ENCODE measurements around the gene TOMM40L.

Gene TOMM40L

DNA sequence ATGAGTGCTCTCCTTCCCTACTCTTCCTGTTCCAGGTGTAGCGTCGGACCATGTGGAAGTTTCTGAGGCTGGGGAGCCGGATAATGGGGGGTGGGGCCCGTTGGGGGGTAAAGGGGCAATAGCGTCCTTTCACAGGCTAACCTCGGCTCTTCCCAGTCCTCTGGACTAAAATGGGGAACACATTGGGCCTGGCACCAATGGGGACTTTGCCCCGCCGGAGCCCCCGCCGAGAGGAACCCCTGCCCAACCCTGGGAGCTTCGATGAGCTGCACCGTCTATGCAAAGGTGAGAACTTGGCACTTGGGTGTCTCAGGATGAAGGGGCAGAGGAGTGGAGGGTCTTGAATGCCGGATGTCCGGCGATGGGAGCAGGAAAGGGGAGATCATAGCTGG is 456 bp downstream of the TOMM40L start:
- POLR2A ChIA-PET = interaction anchor here (1.0 kb wide), 2 partner anchors 24 to 88 kb away, joined by 9 to 11 read pairs; partner anchors contain the start of genes NDUFS2 and SDHC
- 14% methylated on average over 9 of the region's 15 CpGs for WGBS (ENCODE audit: insufficient coverage)
- peak overlapping the region; percentile 60 to 99 (median 90) for H3K4me3 ChIP-seq (ENCODE audit: control insufficient read depth in 1 of 7, extremely low read depth in 1 of 7, insufficient read depth in 4 of 7, low read depth in 2 of 7, low read length in 6 of 7)

DNA sequence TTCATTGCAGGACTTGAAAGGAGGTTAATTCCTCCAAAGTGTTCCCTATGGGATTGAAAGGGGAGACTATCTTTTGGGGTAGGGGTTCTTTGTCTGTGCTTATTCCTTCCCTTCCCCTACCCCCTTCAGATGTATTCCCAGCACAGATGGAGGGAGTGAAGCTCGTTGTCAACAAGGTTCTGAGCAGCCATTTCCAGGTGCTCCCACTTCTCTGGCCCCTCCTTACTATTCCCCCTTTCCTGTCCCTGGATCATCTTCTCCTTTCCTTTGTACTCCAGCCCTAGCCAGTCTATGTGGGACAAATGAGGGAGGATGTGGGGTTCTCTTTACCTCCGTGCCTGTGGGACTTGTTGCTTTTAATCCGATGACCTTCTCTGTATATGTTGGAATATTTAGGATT is 899 bp downstream of the TOMM40L start:
- Histone ChIP-seq H3K36me3 (ENCODE audit: control insufficient read depth in 4 of 4, insufficient read depth in 4 of 4, low read length in 3 of 4) (peaks cover 7 to 27% (median 17%) of the 10 kb centered on the region in 4 experiments), H3K27me3 (replicated peaks in 2 of 5; ENCODE audit: control insufficient read depth in 4 of 5, insufficient read depth in 5 of 5, low read length in 4 of 5) (no peaks in the 10 kb centered on the region), H3K4me3 (ENCODE audit: control insufficient read depth in 1 of 7, extremely low read depth in 1 of 7, insufficient read depth in 4 of 7, low read depth in 2 of 7, low read length in 6 of 7) (peak overlapping the region in 6 of 7 experiments; percentile 87 to 99 (median 90)), H3K4me1 (ENCODE audit: control extremely low read depth in 1 of 4, control insufficient read depth in 4 of 4, insufficient read depth in 4 of 4, low read length in 3 of 4) (peaks cover 2 to 33% (median 30%) of the 10 kb centered on the region in 4 experiments), H3K9me3 (ENCODE audit: control extremely low read depth in 1 of 5, control insufficient read depth in 4 of 5, insufficient read depth in 2 of 5, low read depth in 1 of 5, low read length in 4 of 5) (no peaks in the 10 kb centered on the region), H3K27ac (ENCODE audit: insufficient read depth in 1 of 2, low read depth in 1 of 2, low read length in 2 of 2, poor library complexity in 1 of 2, severe bottlenecking in 2 of 2) (peak overlapping the region in 1 of 2 experiments; percentile 67)
- no CpG with 5 or more reads among the region's 3 CpGs for WGBS (ENCODE audit: insufficient coverage)
- POLR2A ChIA-PET = no interaction called here
- DNase-seq = no peak
- CTCF ChIA-PET = interaction anchor here (0.9 to 16.6 kb wide), 24 partner anchors 7 to 156 kb away, joined by 3 to 316 read pairs (median 8); partner anchors contain the start of genes ADAMTS4, CFAP126, FCER1G and NDUFS2

More for the DNA sequence above, 456 bp downstream of the TOMM40L start:
- Histone ChIP-seq H3K36me3 (ENCODE audit: control insufficient read depth in 4 of 4, insufficient read depth in 4 of 4, low read length in 3 of 4) (peaks cover 7 to 27% (median 17%) of the 10 kb centered on the region in 4 experiments), H3K9me3 (ENCODE audit: control extremely low read depth in 1 of 5, control insufficient read depth in 4 of 5, insufficient read depth in 2 of 5, low read depth in 1 of 5, low read length in 4 of 5) (no peaks in the 10 kb centered on the region), H3K27me3 (replicated peaks in 2 of 5; ENCODE audit: control insufficient read depth in 4 of 5, insufficient read depth in 5 of 5, low read length in 4 of 5) (no peaks in the 10 kb centered on the region), H3K27ac (ENCODE audit: insufficient read depth in 1 of 2, low read depth in 1 of 2, low read length in 2 of 2, poor library complexity in 1 of 2, severe bottlenecking in 2 of 2) (peak overlapping the region in 1 of 2 experiments; percentile 67), H3K4me1 (ENCODE audit: control extremely low read depth in 1 of 4, control insufficient read depth in 4 of 4, insufficient read depth in 4 of 4, low read length in 3 of 4) (peaks cover 2 to 33% (median 30%) of the 10 kb centered on the region in 4 experiments)
- CTCF ChIA-PET = interaction anchor here (0.8 to 16.6 kb wide), 30 partner anchors 10 to 157 kb away, joined by 3 to 316 read pairs (median 6); partner anchors contain the start of genes ADAMTS4, CFAP126, FCER1G and NDUFS2
- DNase-seq = no peak

DNA sequence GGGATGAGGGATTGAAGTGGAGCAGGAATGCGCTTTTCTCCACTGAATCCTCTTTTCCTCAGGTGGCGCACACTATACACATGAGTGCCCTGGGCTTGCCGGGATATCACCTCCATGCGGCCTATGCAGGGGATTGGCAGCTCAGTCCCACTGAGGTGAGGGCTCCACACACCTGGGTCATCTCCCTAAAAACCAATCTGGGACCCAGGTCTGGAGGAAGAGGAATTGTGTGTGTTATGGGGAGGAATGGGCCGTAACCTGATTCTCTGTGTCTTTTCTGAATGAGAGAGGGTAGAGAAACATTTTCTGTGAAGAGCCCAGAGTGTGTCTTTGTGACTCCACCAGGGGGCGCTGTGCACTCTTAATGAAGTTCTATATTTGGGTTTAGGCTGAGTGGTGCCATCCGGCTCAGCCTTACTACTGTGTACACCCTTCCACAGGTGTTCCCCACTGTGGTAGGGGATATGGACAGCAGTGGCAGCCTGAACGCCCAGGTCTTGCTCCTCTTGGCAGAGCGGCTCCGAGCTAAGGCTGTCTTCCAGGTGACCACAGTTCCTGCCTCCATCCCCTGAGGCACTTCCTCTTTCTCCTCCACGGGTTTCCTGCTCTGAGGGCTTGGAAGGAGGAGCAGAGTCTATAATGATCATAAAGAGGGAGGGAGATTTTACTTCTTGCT is 1.5 kb downstream of the TOMM40L start:
- CTCF ChIA-PET = interaction anchor here (0.8 to 16.6 kb wide), 29 partner anchors 8 to 156 kb away, joined by 3 to 316 read pairs (median 6); partner anchors contain the start of genes ADAMTS4, CFAP126, FCER1G and NDUFS2
- Histone ChIP-seq H3K4me3 (ENCODE audit: control insufficient read depth in 1 of 7, extremely low read depth in 1 of 7, insufficient read depth in 4 of 7, low read depth in 2 of 7, low read length in 6 of 7) (peak overlapping the region; percentile 42 to 99 (median 62)), H3K9me3 (ENCODE audit: control extremely low read depth in 1 of 5, control insufficient read depth in 4 of 5, insufficient read depth in 2 of 5, low read depth in 1 of 5, low read length in 4 of 5) (no peaks in the 10 kb centered on the region), H3K4me1 (ENCODE audit: control extremely low read depth in 1 of 4, control insufficient read depth in 4 of 4, insufficient read depth in 4 of 4, low read length in 3 of 4) (peaks cover 2 to 33% (median 30%) of the 10 kb centered on the region in 4 experiments), H3K27ac (ENCODE audit: insufficient read depth in 1 of 2, low read depth in 1 of 2, low read length in 2 of 2, poor library complexity in 1 of 2, severe bottlenecking in 2 of 2) (peak overlapping the region in 1 of 2 experiments; percentile 60), H3K36me3 (ENCODE audit: control insufficient read depth in 4 of 4, insufficient read depth in 4 of 4, low read length in 3 of 4) (peaks cover 7 to 27% (median 17%) of the 10 kb centered on the region in 4 experiments), H3K27me3 (replicated peaks in 2 of 5; ENCODE audit: control insufficient read depth in 4 of 5, insufficient read depth in 5 of 5, low read length in 4 of 5) (no peaks in the 10 kb centered on the region)
- DNase-seq = peak; percentile 86 to 92 (median 91)
- POLR2A ChIA-PET = interaction anchor here (0.5 to 2.0 kb wide), 2 partner anchors 8 to 89 kb away, joined by 3 to 4 read pairs; no protein-coding TSS in a partner anchor
- WGBS (ENCODE audit: insufficient coverage) = 3% methylated on average over 4 of the region's 11 CpGs

DNA sequence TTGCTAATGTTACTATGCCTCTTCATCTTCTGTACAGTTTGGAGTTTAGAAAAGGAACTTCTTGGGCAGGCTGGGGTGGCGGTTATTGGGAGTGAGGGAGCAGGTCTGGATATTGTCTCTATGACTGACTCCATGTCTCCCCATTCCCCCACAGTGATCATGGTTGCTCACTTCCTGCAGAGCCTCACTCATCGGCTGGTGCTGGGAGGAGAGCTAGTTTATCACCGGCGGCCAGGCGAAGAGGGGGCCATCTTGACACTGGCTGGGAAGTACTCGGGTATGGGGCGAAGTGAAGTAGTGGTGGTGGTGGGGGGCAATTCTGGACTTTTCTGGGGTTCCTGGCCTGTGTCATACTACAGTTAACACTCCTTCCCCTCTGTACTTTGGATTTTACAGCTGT is 2.2 kb downstream of the TOMM40L start:
- Histone ChIP-seq H3K36me3 (ENCODE audit: control insufficient read depth in 4 of 4, insufficient read depth in 4 of 4, low read length in 3 of 4) (peaks cover 7 to 27% (median 17%) of the 10 kb centered on the region in 4 experiments), H3K9me3 (ENCODE audit: control extremely low read depth in 1 of 5, control insufficient read depth in 4 of 5, insufficient read depth in 2 of 5, low read depth in 1 of 5, low read length in 4 of 5) (no peaks in the 10 kb centered on the region), H3K4me1 (ENCODE audit: control extremely low read depth in 1 of 4, control insufficient read depth in 4 of 4, insufficient read depth in 4 of 4, low read length in 3 of 4) (peaks cover 2 to 33% (median 30%) of the 10 kb centered on the region in 4 experiments), H3K4me3 (ENCODE audit: control insufficient read depth in 1 of 7, extremely low read depth in 1 of 7, insufficient read depth in 4 of 7, low read depth in 2 of 7, low read length in 6 of 7) (peak overlapping the region; percentile 42 to 99 (median 62)), H3K27ac (ENCODE audit: insufficient read depth in 1 of 2, low read depth in 1 of 2, low read length in 2 of 2, poor library complexity in 1 of 2, severe bottlenecking in 2 of 2) (peak overlapping the region; percentile 35 to 60), H3K27me3 (replicated peaks in 2 of 5; ENCODE audit: control insufficient read depth in 4 of 5, insufficient read depth in 5 of 5, low read length in 4 of 5) (no peaks in the 10 kb centered on the region)
- peak in 1 of 3 donors; percentile 30 for DNase-seq
- CTCF ChIA-PET = interaction anchor here (0.8 to 16.6 kb wide), 27 partner anchors 9 to 155 kb away, joined by 3 to 316 read pairs (median 6); partner anchors contain the start of genes ADAMTS4, CFAP126, FCER1G and NDUFS2
- POLR2A ChIA-PET = interaction anchor here (0.5 to 2.0 kb wide), 2 partner anchors 8 to 89 kb away, joined by 3 to 4 read pairs; no protein-coding TSS in a partner anchor
- 50% methylated on average over 3 of the region's 7 CpGs for WGBS (ENCODE audit: insufficient coverage)

DNA sequence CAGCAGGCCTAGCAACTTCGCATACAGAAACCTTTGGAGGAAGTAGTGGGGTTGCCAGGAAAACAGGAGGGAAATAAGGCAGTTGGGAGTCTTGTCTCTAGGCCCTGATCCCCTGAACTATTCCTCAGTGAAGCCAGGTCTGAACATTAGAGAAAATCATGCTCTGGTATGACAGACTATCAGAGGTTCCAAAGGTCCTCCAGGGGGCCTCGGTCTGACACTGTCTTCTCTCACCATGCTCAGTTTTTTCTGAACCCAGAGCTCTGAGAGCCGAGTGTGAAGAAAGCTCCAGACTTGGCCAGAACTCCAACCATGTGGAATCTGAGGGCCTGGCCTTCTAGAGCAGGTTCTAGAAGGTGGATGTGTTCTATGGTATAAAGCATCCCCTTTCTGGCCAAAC is 4.0 kb downstream of the TOMM40L start:
- WGBS (ENCODE audit: insufficient coverage) = 87% methylated on average over 3 of the region's 3 CpGs

DNA sequence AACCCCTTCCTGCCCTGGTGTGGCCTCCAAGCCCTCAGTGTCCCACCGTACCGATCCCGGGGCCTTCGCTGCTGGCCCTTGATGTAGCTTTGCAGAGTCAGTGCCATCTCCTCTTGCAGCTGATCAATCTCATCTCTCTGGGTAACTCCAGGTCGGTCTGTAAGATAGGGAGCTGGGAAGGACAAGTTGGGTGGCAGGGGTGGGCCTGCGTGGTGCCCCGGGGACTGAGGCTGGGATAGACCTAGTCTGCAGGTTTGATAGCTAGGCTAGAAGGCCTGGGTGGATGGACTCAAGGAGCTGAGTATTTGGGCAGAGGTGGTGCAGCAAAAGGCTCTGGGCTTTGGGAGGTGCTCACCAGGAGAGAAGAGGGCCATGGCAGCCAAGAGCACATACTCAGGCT is 4.9 kb downstream of the TOMM40L start:
- no peak overlapping the region for H3K27ac ChIP-seq (ENCODE audit: insufficient read depth in 1 of 2, low read depth in 1 of 2, low read length in 2 of 2, poor library complexity in 1 of 2, severe bottlenecking in 2 of 2)
- H3K4me3 ChIP-seq (ENCODE audit: control insufficient read depth in 1 of 7, extremely low read depth in 1 of 7, insufficient read depth in 4 of 7, low read depth in 2 of 7, low read length in 6 of 7) = no peak overlapping the region
- CTCF ChIA-PET = interaction anchor here (0.7 to 16.6 kb wide), 21 partner anchors 8 to 169 kb away, joined by 3 to 316 read pairs (median 7); partner anchors contain the start of genes CFAP126, NDUFS2, PCP4L1 and SDHC
- peaks cover 2 to 27% (median 25%) of the 10 kb centered on the region in 4 experiments for H3K4me1 ChIP-seq (ENCODE audit: control extremely low read depth in 1 of 4, control insufficient read depth in 4 of 4, insufficient read depth in 4 of 4, low read length in 3 of 4)
- WGBS (ENCODE audit: insufficient coverage) = 100% methylated on average over 7 of the region's 7 CpGs
- H3K9me3 ChIP-seq (ENCODE audit: control extremely low read depth in 1 of 5, control insufficient read depth in 4 of 5, insufficient read depth in 2 of 5, low read depth in 1 of 5, low read length in 4 of 5) = no peaks in the 10 kb centered on the region
- peaks cover 7 to 27% (median 17%) of the 10 kb centered on the region in 4 experiments for H3K36me3 ChIP-seq (ENCODE audit: control insufficient read depth in 4 of 4, insufficient read depth in 4 of 4, low read length in 3 of 4)
- H3K27me3 ChIP-seq (replicated peaks in 2 of 5; ENCODE audit: control insufficient read depth in 4 of 5, insufficient read depth in 5 of 5, low read length in 4 of 5) = peaks cover 0 to under 1% (median 0%) of the 10 kb centered on the region in 5 experiments
- no peak for DNase-seq
- POLR2A ChIA-PET = interaction anchor here (0.6 to 1.2 kb wide), 2 partner anchors 11 to 17 kb away, joined by 3 to 4 read pairs; no protein-coding TSS in a partner anchor

More for the DNA sequence above, 4.0 kb downstream of the TOMM40L start:
- ChIA-PET CTCF (interaction anchor here (0.7 to 16.6 kb wide), 23 partner anchors 9 to 170 kb away, joined by 3 to 316 read pairs (median 5); partner anchors contain the start of genes CFAP126, NDUFS2, PCP4L1 and SDHC), POLR2A (interaction anchor here (1.0 to 1.2 kb wide), 2 partner anchors 9 to 12 kb away, joined by 3 to 5 read pairs; no protein-coding TSS in a partner anchor)
- H3K27ac ChIP-seq (ENCODE audit: insufficient read depth in 1 of 2, low read depth in 1 of 2, low read length in 2 of 2, poor library complexity in 1 of 2, severe bottlenecking in 2 of 2) = no peak overlapping the region
- peaks cover 2 to 33% (median 30%) of the 10 kb centered on the region in 4 experiments for H3K4me1 ChIP-seq (ENCODE audit: control extremely low read depth in 1 of 4, control insufficient read depth in 4 of 4, insufficient read depth in 4 of 4, low read length in 3 of 4)
- no peaks in the 10 kb centered on the region for H3K9me3 ChIP-seq (ENCODE audit: control extremely low read depth in 1 of 5, control insufficient read depth in 4 of 5, insufficient read depth in 2 of 5, low read depth in 1 of 5, low read length in 4 of 5)
- H3K4me3 ChIP-seq (ENCODE audit: control insufficient read depth in 1 of 7, extremely low read depth in 1 of 7, insufficient read depth in 4 of 7, low read depth in 2 of 7, low read length in 6 of 7) = no peak overlapping the region
- H3K36me3 ChIP-seq (ENCODE audit: control insufficient read depth in 4 of 4, insufficient read depth in 4 of 4, low read length in 3 of 4) = peaks cover 7 to 27% (median 17%) of the 10 kb centered on the region in 4 experiments
- peak in 2 of 3 donors; percentile 55 for DNase-seq
- H3K27me3 ChIP-seq (replicated peaks in 2 of 5; ENCODE audit: control insufficient read depth in 4 of 5, insufficient read depth in 5 of 5, low read length in 4 of 5) = no peaks in the 10 kb centered on the region

All from common myeloid progenitor, CD34-positive (primary cell).